ENCODE data around the gene PRC1.

The PRC1 gene

GRCh38 chr15:90954712-90955623 is 39.4 kb downstream of the PRC1 start, which contains the start of gene RCCD1:
Gene RCCD1, plus strand, starts transcription at chr15:90954884. Its CDS starts 1,851 bp downstream, at chr15:90956735.
- peak; percentile 55 to 80 (median 75) for DNase-seq

DNA sequence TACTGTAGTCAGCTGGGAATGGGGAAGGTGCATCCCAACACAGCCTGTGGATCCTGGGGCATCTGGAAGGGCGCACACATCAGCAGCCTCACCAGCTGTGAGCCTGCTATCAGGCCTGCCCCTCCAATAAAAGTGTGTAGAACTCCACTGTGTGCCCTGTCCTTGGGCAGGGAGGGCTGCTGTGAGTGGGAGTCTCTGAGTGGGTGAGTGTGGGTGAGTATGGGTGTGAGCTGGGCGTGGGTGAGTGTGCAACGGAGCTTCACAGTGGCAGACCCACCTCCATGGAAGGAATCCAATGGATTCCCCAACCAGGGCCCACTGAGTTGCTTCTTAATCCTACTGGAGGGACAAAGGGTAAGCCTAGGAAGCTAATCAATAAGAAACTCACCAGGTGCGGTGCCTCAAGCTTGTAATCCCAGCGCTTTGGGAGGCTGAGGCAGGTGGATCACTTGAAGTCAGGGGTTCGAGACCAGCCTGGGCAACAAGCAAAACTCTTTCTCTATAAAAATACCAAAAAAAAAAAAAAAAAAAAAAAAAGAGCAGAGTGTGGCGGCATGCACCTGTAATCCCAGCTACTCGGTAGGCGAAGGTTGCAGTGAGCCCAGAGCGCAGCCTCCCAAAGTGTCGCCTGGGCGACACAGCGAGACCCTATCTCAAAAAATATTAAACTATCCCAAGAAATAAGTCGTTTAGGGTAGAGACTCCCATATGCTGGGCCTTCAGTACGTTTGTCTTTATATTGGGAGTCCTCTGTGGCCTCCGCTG is 40.2 kb downstream of the PRC1 start:
- DNase-seq, result no peak

DNA sequence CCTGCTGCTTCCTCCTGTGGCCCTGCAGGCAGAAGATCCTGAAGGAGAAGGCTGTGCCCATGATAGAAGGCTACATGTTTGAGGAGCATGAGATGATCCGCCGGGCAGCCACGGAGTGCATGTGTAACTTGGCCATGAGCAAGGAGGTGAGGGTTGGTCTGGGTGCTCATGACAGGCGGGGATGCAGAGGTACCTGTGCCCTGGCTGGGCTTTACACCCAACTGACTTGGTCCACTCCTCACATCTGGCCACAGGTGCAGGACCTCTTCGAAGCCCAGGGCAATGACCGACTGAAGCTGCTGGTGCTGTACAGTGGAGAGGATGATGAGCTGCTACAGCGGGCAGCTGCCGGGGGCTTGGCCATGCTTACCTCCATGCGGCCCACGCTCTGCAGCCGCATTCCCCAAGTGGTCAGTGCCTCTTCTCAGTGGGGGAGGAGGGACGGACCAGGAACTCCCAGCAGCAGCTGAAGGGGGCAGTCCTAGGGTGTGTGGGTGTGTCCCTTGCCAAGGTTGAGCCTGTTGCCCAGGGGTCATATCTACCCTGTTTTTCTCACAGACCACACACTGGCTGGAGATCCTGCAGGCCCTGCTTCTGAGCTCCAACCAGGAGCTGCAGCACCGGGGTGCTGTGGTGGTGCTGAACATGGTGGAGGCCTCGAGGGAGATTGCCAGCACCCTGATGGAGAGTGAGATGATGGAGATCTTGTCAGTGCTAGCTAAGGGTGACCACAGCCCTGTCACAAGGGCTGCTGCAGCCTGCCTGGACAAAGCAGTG is 41.2 kb downstream of the PRC1 start:
- DNase-seq, result no peak

- no peak for DNase-seq
These were observed 43.7 kb downstream of the PRC1 start for GRCh38 chr15:90950676-90951075.

- DNase-seq, result no peak
These were observed 44.2 kb downstream of the PRC1 start for GRCh38 chr15:90949979-90950675.

DNA sequence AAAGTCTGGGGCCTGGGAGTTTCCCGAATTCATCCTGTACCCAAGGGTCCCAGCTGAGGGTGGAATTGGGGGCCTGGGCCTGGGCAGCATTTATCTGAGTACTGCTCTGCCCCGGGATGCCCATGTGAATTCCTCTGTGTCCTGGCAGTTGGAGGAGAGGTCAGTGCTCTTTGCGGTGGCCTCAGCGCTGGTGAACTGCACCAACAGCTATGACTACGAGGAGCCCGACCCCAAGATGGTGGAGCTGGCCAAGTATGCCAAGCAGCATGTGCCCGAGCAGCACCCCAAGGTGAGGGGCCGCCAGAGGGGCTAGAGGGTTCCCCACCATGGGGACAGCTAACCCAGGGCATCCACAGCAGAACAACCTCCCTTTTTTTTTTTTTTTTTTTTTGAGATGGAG is 45.8 kb downstream of the PRC1 start:
- no peak for DNase-seq

GRCh38 chr15:90947577-90948357 is 46.6 kb downstream of the PRC1 start:
- DNase-seq, result no peak

DNA sequence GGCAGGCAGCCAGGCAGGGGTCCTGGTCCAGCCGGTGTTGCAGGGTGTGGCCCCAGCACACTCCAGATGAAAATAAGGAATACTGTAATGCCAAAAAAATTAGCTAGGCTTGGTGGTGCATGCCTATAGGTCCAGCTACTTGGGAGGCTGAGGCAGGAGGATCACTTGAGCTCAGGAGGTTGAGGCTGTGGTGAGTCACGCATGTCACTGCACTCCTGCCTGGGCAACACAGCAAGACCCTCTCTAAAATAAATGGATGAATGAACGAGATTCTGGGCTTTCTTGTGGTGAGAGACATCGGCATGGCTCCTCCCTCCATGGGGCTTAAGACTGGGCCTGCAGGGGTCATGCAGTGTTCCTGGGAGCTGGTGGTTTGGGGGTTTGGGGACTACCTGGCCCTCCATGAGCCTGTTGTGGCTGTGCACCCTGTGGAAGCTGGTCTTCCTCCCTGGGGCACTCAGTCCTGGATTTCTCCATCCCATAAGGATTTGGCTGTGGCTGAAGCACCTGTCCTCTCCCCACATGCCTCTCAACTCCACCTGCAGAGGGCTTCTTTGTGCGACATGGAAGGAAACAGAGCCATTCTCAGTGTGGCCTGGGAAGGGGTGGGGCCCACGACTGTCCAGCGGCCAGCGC is 47.3 kb downstream of the PRC1 start:
- no peak for DNase-seq

GRCh38 chr15:90946538-90946937 is 47.8 kb downstream of the PRC1 start:
- DNase-seq, result no peak

DNA sequence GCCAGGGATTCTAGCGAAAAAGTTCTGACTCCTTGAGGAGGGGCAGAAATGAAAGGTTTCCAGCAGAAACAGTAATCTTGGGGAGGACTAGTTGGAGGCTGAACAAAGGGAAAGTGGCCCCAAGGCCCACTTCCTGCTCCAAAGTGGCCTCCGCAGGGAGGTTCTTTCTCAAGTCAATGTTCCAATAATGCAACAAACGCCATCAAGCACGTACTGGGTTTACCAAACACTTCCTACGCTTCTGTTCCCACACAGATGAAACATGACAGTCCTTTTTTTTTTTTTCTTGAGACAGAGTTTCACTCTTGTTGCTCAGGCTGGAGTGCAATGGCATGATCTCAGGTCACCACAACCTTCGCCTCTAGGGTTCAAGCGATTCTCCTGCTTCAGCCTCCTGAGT is 49.2 kb downstream of the PRC1 start:
- DNase-seq, result no peak

- no peak for DNase-seq
These were observed 51.8 kb downstream of the PRC1 start for GRCh38 chr15:90942354-90943120.

DNA sequence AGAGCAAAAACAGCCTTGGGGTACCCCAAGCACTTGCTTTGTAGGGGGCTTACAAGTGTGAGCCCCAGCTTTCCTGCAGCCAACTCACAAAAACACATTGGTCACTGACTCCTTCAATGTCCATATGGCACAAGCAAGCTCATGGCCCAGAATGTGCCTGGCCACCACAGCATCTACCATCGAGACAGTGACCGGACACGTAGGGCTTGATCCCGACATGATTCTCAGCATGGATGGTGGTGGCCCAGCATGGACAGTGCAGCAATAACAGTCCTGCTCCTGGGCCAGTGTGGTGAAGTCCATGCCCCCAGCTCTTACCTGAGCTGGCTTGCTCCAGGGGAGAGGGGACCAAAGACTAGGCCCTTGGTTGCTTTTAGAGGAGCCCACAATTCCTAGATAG is 53.3 kb downstream of the PRC1 start:
- no peak for DNase-seq

- DNase-seq, result no peak
These were observed 54.6 kb downstream of the PRC1 start for GRCh38 chr15:90939756-90940155.

GRCh38 chr15:90938261-90938660 is 56.1 kb downstream of the PRC1 start:
- no peak for DNase-seq

DNA sequence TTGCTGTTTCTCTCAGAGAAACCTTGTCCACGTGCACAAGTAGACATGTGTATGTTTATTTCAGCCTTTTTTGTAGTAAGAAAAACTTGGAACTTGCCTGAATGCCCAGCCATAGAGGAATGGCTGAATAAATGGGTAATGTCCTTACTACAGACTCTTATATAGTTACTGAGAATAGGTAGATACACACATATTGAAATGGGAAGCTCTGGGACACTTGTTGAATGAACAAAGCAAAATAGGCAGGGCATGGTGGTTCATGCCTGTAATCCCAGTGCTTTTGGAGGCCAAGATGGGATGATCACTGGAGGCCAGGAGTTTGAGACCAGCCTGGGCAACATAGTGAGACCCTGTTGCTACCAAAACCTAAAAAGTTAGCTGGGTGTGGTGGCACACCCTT is 57.5 kb downstream of the PRC1 start:
- DNase-seq, result no peak

- DNase-seq, result peak; percentile 87 to 98 (median 90)
These were observed 59.2 kb downstream of the PRC1 start, which contains the start of gene UNC45A for GRCh38 chr15:90934949-90935751. Gene UNC45A, plus strand, starts transcription at chr15:90935285. Its CDS starts 40 bp downstream, at chr15:90935325.

DNA sequence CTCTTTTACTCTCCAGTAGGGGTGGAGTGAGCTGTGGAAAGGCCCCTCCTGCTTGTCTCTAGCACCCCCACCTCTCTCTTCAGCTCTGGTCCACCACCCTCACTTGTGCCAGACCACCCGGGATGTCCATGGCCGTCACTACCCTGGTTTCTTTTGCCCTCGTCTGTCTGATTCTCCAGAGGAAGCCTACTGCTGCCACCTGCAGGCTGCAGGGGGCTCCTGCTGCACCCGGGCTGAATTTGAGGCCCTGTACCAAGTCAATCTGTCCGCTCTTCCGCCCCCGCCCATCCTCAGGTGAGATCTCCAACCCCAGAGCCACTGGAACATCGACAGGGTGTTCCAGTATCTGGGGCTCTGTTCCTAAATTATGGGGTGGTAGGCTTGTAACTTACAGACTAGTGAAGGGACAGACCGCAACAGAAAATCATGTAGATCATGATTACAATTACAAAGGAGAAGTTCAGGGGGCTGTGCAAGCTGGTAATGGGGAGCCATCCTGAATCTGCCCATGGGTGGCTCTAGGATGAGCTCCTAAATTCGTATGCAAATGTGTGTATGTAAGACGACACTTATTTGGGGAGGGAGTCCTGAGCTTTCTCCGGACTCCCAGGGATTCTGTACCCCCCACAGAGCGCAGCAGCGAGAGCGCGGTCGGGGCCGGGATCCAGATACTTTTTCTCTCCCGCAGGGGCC is 59.9 kb downstream of the PRC1 start:
- DNase-seq, result peak; percentile 47 to 76 (median 56)

GRCh38 chr15:90933301-90933700 is 61.0 kb downstream of the PRC1 start:
- no peak for DNase-seq

GRCh38 chr15:90932660-90932991 is 61.7 kb downstream of the PRC1 start:
- DNase-seq, result no peak

All from activated naive CD4-positive, alpha-beta T cell (primary cell).